Glutamatergic neuron (in vitro differentiated cells): ENCODE measurements around the gene B4GALT1. TPM values are rescaled to one million over a fixed set of nuclear protein-coding genes. Genes with fewer than 3 reads are reported as not detected.
"Not testable (repeated sequence)": the region's sequence is repeated elsewhere in the genome, so short reads cannot be mapped to it uniquely, and the experiment has no call there.

ENCODE experiments used
- DNase-seq: peaks from one replicate; pipeline ENCODE4 v3.0.0; 2022
- H3K27ac Mint-ChIP-seq: one replicate; pipeline ENCODE4 v1.8.0; 2020; ENCODE audit warnings: mild to moderate bottlenecking, mixed read lengths, inconsistent platforms; ENCODE audit not compliant: unreplicated experiment
- H3K27me3 Mint-ChIP-seq: one replicate; pipeline ENCODE4 v1.8.0; 2020; ENCODE audit warnings: mild to moderate bottlenecking, moderate library complexity, mixed read lengths, inconsistent platforms; ENCODE audit not compliant: unreplicated experiment
- H3K36me3 Mint-ChIP-seq: one replicate; pipeline ENCODE4 v1.8.0; 2020; ENCODE audit warnings: mild to moderate bottlenecking, mixed read lengths, inconsistent platforms; ENCODE audit not compliant: unreplicated experiment
- H3K4me1 Mint-ChIP-seq: one replicate; pipeline ENCODE4 v1.8.0; 2020; ENCODE audit warnings: mild to moderate bottlenecking, low read depth, mixed read lengths, inconsistent platforms; ENCODE audit not compliant: unreplicated experiment
- H3K4me3 Mint-ChIP-seq: one replicate; pipeline ENCODE4 v1.8.0; 2020; ENCODE audit warnings: mild to moderate bottlenecking, mixed read lengths, inconsistent platforms; ENCODE audit not compliant: unreplicated experiment
- H3K9me3 Mint-ChIP-seq: one replicate; pipeline ENCODE4 v1.8.0; 2020; ENCODE audit warnings: mild to moderate bottlenecking, moderate library complexity, mixed read lengths, inconsistent platforms; ENCODE audit not compliant: unreplicated experiment
- total RNA-seq: library from RNA; stranded (reverse); fragmentation: NEBNext Ultra II Directional; extraction: Animal tissue kit (Norgen Biotek cat#: 25700); gene quantifications from one replicate; pipeline ENCODE4 v1.2.1, GENCODE V29; 2021; ENCODE audit not compliant: unreplicated experiment
- TF ChIP-seq, protein P1 (sequence below): fragments of 200-600 bp; sonication (generic); IDR thresholded peaks from one replicate; pipeline ENCODE4 v1.5.0; 2021; ENCODE audit not compliant: partially characterized antibody, unreplicated experiment

The B4GALT1 gene
- total RNA-seq, 1 donor from 2014 or later, result 5.4 TPM

DNA sequence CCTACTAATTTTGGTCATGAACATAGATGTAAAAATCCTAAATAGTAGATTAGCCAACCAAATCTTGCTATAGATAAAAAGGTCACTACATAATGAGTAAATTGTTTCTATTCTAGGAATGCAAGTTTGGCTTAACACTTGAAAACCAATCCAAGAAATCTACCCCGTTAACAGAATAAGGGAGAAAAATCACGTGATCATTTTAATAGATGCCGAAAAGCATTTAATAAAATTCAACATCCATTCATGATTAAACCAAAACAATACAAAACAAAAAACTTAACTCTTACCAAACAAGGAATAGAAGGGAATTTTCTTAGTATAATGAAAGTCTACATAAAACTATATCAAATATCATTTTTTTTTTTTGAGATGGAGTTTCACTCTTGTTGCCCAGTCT, 69.9 kb downstream of the B4GALT1 start:
- DNase-seq, result no peak
- TF ChIP-seq, protein P1, sequence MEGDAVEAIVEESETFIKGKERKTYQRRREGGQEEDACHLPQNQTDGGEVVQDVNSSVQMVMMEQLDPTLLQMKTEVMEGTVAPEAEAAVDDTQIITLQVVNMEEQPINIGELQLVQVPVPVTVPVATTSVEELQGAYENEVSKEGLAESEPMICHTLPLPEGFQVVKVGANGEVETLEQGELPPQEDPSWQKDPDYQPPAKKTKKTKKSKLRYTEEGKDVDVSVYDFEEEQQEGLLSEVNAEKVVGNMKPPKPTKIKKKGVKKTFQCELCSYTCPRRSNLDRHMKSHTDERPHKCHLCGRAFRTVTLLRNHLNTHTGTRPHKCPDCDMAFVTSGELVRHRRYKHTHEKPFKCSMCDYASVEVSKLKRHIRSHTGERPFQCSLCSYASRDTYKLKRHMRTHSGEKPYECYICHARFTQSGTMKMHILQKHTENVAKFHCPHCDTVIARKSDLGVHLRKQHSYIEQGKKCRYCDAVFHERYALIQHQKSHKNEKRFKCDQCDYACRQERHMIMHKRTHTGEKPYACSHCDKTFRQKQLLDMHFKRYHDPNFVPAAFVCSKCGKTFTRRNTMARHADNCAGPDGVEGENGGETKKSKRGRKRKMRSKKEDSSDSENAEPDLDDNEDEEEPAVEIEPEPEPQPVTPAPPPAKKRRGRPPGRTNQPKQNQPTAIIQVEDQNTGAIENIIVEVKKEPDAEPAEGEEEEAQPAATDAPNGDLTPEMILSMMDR, result no peak
- H3K4me3 Mint-ChIP-seq, result no peak overlapping the region
- H3K27me3 Mint-ChIP-seq, result peaks cover under 1% of the 10 kb centered on the region
- no peak overlapping the region for H3K27ac Mint-ChIP-seq
- peaks cover 5% of the 10 kb centered on the region for H3K36me3 Mint-ChIP-seq
- H3K9me3 Mint-ChIP-seq, result no peaks in the 10 kb centered on the region
- no peaks in the 10 kb centered on the region for H3K4me1 Mint-ChIP-seq

DNA sequence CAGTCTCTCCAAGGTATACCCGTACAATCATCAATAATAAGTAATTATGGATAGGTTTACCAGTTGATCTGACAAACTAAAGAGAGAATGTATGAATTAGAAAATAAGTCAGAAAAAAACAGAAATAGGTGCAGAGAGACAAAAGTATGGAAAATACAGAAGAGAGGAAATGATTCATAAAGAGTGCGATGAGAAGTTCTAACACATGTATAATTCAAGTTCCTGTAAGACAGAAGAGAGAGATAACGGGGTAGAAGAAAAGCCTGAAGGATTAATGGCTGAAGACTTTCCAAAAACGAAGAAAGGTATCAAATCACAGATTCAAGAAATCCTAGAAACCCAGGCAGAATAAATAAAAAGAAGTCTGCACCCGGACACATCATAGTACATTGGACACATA, 74.5 kb downstream of the B4GALT1 start:
- H3K36me3 Mint-ChIP-seq, result peaks cover under 1% of the 10 kb centered on the region
- peaks cover 1% of the 10 kb centered on the region for H3K27me3 Mint-ChIP-seq

DNA sequence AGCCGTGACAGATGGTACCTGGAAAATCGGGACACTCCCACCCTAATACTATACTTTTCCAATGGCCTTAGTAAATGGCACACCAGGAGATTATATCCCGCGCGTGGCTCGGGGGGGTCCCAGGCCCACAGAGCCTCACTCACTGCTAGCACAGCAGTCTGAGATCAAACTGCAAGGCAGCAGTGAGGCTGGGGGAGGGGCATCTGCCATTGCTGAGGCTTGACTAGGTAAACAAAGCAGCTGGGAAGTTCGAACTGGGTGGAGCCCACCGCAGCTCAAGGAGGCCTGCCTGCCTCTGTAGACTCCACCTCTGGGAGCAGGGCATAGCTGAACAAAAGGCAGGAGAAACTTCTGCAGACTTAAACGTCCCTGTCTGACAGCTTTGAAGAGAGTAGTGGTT, 81.5 kb downstream of the B4GALT1 start:
- H3K9me3 Mint-ChIP-seq, H3K27ac Mint-ChIP-seq, DNase-seq, H3K27me3 Mint-ChIP-seq, H3K4me1 Mint-ChIP-seq, H3K4me3 Mint-ChIP-seq, H3K36me3 Mint-ChIP-seq: not testable (repeated sequence)

More for the DNA sequence above, 74.5 kb downstream of the B4GALT1 start:
- Mint-ChIP-seq H3K4me1 (no peaks in the 10 kb centered on the region), H3K27ac (no peak overlapping the region), H3K4me3 (no peak overlapping the region), H3K9me3 (no peaks in the 10 kb centered on the region)
- DNase-seq, result no peak
- TF ChIP-seq, protein P1, result no peak

DNA sequence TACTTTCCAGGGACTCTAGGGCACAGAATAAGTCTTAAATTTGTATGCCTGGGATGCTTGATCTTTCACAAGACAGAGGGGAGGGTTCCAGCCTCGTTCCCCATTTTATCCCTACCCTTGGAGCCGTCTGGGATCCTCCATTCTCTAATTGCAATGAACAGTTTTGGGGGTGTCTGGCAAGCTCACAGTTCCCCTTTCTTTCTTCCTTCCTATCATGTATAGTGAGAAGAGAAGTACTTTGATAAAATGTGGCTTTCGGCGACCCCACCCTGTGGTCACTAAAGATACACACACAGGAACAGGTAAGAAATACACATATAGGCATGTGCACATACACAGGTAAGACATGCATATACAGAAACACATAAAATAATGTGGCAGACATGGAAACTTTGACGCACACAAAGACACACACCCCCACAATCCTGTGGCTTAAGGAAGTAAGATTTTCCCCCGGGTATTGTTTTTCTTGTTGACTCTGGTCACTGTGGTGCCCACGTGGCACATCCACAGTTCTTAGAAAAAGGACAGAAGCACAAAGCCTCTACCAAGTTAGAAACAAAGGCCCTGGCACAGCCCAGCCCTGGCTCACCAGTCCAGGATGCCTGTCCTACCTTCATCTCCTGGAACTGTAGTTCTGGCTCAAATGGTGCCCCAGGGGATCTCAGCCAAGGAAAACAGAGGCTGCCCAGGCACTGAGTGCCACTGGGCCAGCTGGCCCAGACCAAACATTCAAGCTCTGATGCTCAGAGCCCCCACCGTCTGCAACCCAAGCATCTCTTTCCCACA, 84.4 kb downstream of the B4GALT1 start:
- no peak overlapping the region for H3K27ac Mint-ChIP-seq
- no peak overlapping the region for H3K4me3 Mint-ChIP-seq
- H3K27me3 Mint-ChIP-seq, result no peaks in the 10 kb centered on the region
- H3K4me1 Mint-ChIP-seq, result no peaks in the 10 kb centered on the region
- no peak for DNase-seq
- TF ChIP-seq, protein P1, result no peak
- H3K36me3 Mint-ChIP-seq, result no peaks in the 10 kb centered on the region
- no peaks in the 10 kb centered on the region for H3K9me3 Mint-ChIP-seq

DNA sequence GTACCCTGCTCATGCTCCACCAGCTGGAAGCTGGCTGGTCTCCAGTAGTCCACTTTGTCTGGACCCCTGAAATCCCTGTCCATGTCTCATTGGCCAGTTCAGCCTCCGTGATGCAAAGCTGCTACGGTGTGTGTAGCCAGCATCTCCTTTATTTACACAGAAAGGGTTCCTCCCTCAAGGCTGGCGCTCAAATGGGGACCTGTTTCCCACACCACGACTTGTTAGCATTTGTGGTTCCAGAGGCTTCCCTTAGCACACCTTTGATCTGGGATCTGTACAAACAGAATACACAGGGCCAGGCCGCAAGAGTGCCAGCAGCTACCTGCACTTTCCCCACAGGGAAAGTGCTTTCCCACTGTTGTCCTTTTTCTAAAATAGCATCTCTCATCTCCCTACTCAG, 85.0 kb downstream of the B4GALT1 start:
- H3K36me3 Mint-ChIP-seq, result no peaks in the 10 kb centered on the region
- peaks cover 1% of the 10 kb centered on the region for H3K27me3 Mint-ChIP-seq
- no peak overlapping the region for H3K27ac Mint-ChIP-seq

More for the DNA sequence above, 85.0 kb downstream of the B4GALT1 start:
- no peak overlapping the region for H3K4me3 Mint-ChIP-seq
- DNase-seq, result no peak
- no peaks in the 10 kb centered on the region for H3K9me3 Mint-ChIP-seq
- no peaks in the 10 kb centered on the region for H3K4me1 Mint-ChIP-seq
- TF ChIP-seq, protein P1, result no peak
